ENCODE results near the gene SYT1.

The SYT1 gene

GRCh38 chr12:79439175-79439825, 574.7 kb downstream of the SYT1 start:
- TF ChIP-seq POLR2AphosphoS5 (IDR thresholded peaks at IDR 0.05; ENCODE audit: low read depth, low read length), result no peak
- TF ChIP-seq TAF1 (IDR thresholded peaks at IDR 0.05; ENCODE audit: borderline replicate concordance, low read depth, low read length), result no peak
- TF ChIP-seq POLR2A (IDR thresholded peaks at IDR 0.05; ENCODE audit: low read depth, low read length), result no peak
- DNase-seq (ENCODE audit: insufficient read length) (no peak), FAIRE-seq (no peak)

- no peak for FAIRE-seq
- no peak for TF ChIP-seq POLR2AphosphoS5 (IDR thresholded peaks at IDR 0.05; ENCODE audit: low read depth, low read length)
- TF ChIP-seq TAF1 (IDR thresholded peaks at IDR 0.05; ENCODE audit: borderline replicate concordance, low read depth, low read length), result no peak
- no peak for TF ChIP-seq POLR2A (IDR thresholded peaks at IDR 0.05; ENCODE audit: low read depth, low read length)
- no peak for DNase-seq (ENCODE audit: insufficient read length)
Observed at GRCh38 chr12:79441534-79441933, 577.0 kb downstream of the SYT1 start.

GRCh38 chr12:79442396-79442795, 577.8 kb downstream of the SYT1 start:
- FAIRE-seq, result no peak
- TF ChIP-seq POLR2A (IDR thresholded peaks at IDR 0.05; ENCODE audit: low read depth, low read length) (no peak), TAF1 (IDR thresholded peaks at IDR 0.05; ENCODE audit: borderline replicate concordance, low read depth, low read length) (no peak), POLR2AphosphoS5 (IDR thresholded peaks at IDR 0.05; ENCODE audit: low read depth, low read length) (no peak)
- DNase-seq (ENCODE audit: insufficient read length), result no peak

GRCh38 chr12:79444089-79444488, 579.5 kb downstream of the SYT1 start:
- no peak for FAIRE-seq
- TF ChIP-seq POLR2AphosphoS5 (IDR thresholded peaks at IDR 0.05; ENCODE audit: low read depth, low read length) (no peak), POLR2A (IDR thresholded peaks at IDR 0.05; ENCODE audit: low read depth, low read length) (no peak), TAF1 (IDR thresholded peaks at IDR 0.05; ENCODE audit: borderline replicate concordance, low read depth, low read length) (no peak)
- DNase-seq (ENCODE audit: insufficient read length), result no peak

- FAIRE-seq, result no peak
- TF ChIP-seq POLR2A (IDR thresholded peaks at IDR 0.05; ENCODE audit: low read depth, low read length), result no peak
- no peak for TF ChIP-seq TAF1 (IDR thresholded peaks at IDR 0.05; ENCODE audit: borderline replicate concordance, low read depth, low read length)
- TF ChIP-seq POLR2AphosphoS5 (IDR thresholded peaks at IDR 0.05; ENCODE audit: low read depth, low read length), result no peak
- no peak for DNase-seq (ENCODE audit: insufficient read length)
Observed at GRCh38 chr12:79448816-79449215, 584.2 kb downstream of the SYT1 start.

GRCh38 chr12:79451365-79451764, 586.8 kb downstream of the SYT1 start:
- DNase-seq (ENCODE audit: insufficient read length) (no peak), FAIRE-seq (no peak)
- no peak for TF ChIP-seq TAF1 (IDR thresholded peaks at IDR 0.05; ENCODE audit: borderline replicate concordance, low read depth, low read length)
- no peak for TF ChIP-seq POLR2AphosphoS5 (IDR thresholded peaks at IDR 0.05; ENCODE audit: low read depth, low read length)
- TF ChIP-seq POLR2A (IDR thresholded peaks at IDR 0.05; ENCODE audit: low read depth, low read length), result no peak

- DNase-seq (ENCODE audit: insufficient read length) (no peak), FAIRE-seq (no peak)
- TF ChIP-seq POLR2A (IDR thresholded peaks at IDR 0.05; ENCODE audit: low read depth, low read length), result no peak
- no peak for TF ChIP-seq TAF1 (IDR thresholded peaks at IDR 0.05; ENCODE audit: borderline replicate concordance, low read depth, low read length)
- no peak for TF ChIP-seq POLR2AphosphoS5 (IDR thresholded peaks at IDR 0.05; ENCODE audit: low read depth, low read length)
Observed at GRCh38 chr12:79451978-79452377, 587.4 kb downstream of the SYT1 start.

GRCh38 chr12:79452906-79453305, 588.3 kb downstream of the SYT1 start:
- DNase-seq (ENCODE audit: insufficient read length) (no peak), FAIRE-seq (no peak)
- TF ChIP-seq POLR2AphosphoS5 (IDR thresholded peaks at IDR 0.05; ENCODE audit: low read depth, low read length), result no peak
- TF ChIP-seq POLR2A (IDR thresholded peaks at IDR 0.05; ENCODE audit: low read depth, low read length), result no peak
- no peak for TF ChIP-seq TAF1 (IDR thresholded peaks at IDR 0.05; ENCODE audit: borderline replicate concordance, low read depth, low read length)

GRCh38 chr12:79453820-79454219, 589.2 kb downstream of the SYT1 start:
- DNase-seq (ENCODE audit: insufficient read length), result no peak
- no peak for FAIRE-seq
- TF ChIP-seq POLR2A (IDR thresholded peaks at IDR 0.05; ENCODE audit: low read depth, low read length), result no peak
- TF ChIP-seq TAF1 (IDR thresholded peaks at IDR 0.05; ENCODE audit: borderline replicate concordance, low read depth, low read length), result no peak
- TF ChIP-seq POLR2AphosphoS5 (IDR thresholded peaks at IDR 0.05; ENCODE audit: low read depth, low read length), result no peak

- DNase-seq (ENCODE audit: insufficient read length), result no peak
- FAIRE-seq, result no peak
- TF ChIP-seq TAF1 (IDR thresholded peaks at IDR 0.05; ENCODE audit: borderline replicate concordance, low read depth, low read length), result no peak
- no peak for TF ChIP-seq POLR2AphosphoS5 (IDR thresholded peaks at IDR 0.05; ENCODE audit: low read depth, low read length)
- TF ChIP-seq POLR2A (IDR thresholded peaks at IDR 0.05; ENCODE audit: low read depth, low read length), result no peak
Observed at GRCh38 chr12:79454338-79454843, 589.8 kb downstream of the SYT1 start.

GRCh38 chr12:79455286-79455685, 590.7 kb downstream of the SYT1 start:
- no peak for FAIRE-seq
- no peak for TF ChIP-seq POLR2A (IDR thresholded peaks at IDR 0.05; ENCODE audit: low read depth, low read length)
- no peak for TF ChIP-seq TAF1 (IDR thresholded peaks at IDR 0.05; ENCODE audit: borderline replicate concordance, low read depth, low read length)
- TF ChIP-seq POLR2AphosphoS5 (IDR thresholded peaks at IDR 0.05; ENCODE audit: low read depth, low read length), result no peak
- no peak for DNase-seq (ENCODE audit: insufficient read length)

- no peak for DNase-seq (ENCODE audit: insufficient read length)
- TF ChIP-seq POLR2A (IDR thresholded peaks at IDR 0.05; ENCODE audit: low read depth, low read length) (no peak), TAF1 (IDR thresholded peaks at IDR 0.05; ENCODE audit: borderline replicate concordance, low read depth, low read length) (no peak), POLR2AphosphoS5 (IDR thresholded peaks at IDR 0.05; ENCODE audit: low read depth, low read length) (no peak)
- FAIRE-seq, result no peak
Observed at GRCh38 chr12:79482323-79482722, 617.7 kb downstream of the SYT1 start.

All from GM12892 (cell line).